ENCODE results near the gene PTPN13. TPM values are rescaled to one million over a fixed set of nuclear protein-coding genes. Genes with fewer than 3 reads are reported as not detected.

PTPN13 gene
- total RNA-seq, 1 donor from 2014 or later: 69.9 TPM

- H3K27ac ChIP-seq: no peak overlapping the region
- intact Hi-C loops (cut with DNase I): no loop called here
- no peaks in the 10 kb centered on the region for H3K9me3 ChIP-seq
- DNase-seq (no peak), ATAC-seq (no peak)
- no peak for TF ChIP-seq CTCF (IDR thresholded peaks at IDR 0.05)
- no peaks in the 10 kb centered on the region for H3K4me1 ChIP-seq
- no peaks in the 10 kb centered on the region for H3K27me3 ChIP-seq
- peaks cover 22% of the 10 kb centered on the region for H3K36me3 ChIP-seq
- no peak overlapping the region for H3K4me3 ChIP-seq
Observed at GRCh38 chr4:86749121-86749520, 155.0 kb downstream of the PTPN13 start.

- DNase-seq: no peak
- intact Hi-C loops (cut with DNase I): no loop called here
- H3K9me3 ChIP-seq: no peaks in the 10 kb centered on the region
- H3K27ac ChIP-seq: no peak overlapping the region
- no peaks in the 10 kb centered on the region for H3K4me1 ChIP-seq
- peaks cover 25% of the 10 kb centered on the region for H3K36me3 ChIP-seq
- TF ChIP-seq CTCF (IDR thresholded peaks at IDR 0.05): no peak
- H3K4me3 ChIP-seq: no peak overlapping the region
- no peaks in the 10 kb centered on the region for H3K27me3 ChIP-seq
- no peak for ATAC-seq
Observed at GRCh38 chr4:86755388-86755787, 161.3 kb downstream of the PTPN13 start.

DNA sequence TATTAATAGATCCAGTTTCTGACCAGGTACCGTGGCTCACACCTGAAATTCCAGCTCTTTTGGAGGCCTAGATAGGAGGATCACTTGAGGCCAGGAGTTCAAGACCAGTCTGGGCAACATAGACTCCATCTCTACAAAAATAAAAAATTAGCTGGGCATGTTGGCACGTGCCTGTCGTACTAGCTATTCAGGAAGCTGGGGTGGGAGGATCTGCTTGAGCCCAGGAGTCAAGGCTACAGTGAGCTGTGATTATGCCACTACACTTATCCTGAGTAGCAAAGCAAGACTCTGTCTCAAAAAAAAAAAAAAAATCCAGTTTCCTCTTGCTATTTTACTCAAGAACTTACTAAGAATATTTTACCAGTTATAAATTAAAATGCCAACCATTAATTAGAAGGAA, 163.4 kb downstream of the PTPN13 start:
- intact Hi-C loops (cut with DNase I): no loop called here
- no peak for DNase-seq

GRCh38 chr4:86759298-86759697, 165.2 kb downstream of the PTPN13 start:
- H3K36me3 ChIP-seq: peaks cover 25% of the 10 kb centered on the region
- no peak overlapping the region for H3K27ac ChIP-seq
- DNase-seq: no peak
- H3K9me3 ChIP-seq: no peaks in the 10 kb centered on the region
- intact Hi-C loops (cut with DNase I): no loop called here
- ATAC-seq: no peak
- TF ChIP-seq CTCF (IDR thresholded peaks at IDR 0.05): no peak
- no peak overlapping the region for H3K4me3 ChIP-seq
- no peaks in the 10 kb centered on the region for H3K4me1 ChIP-seq
- H3K27me3 ChIP-seq: no peaks in the 10 kb centered on the region

More for the DNA sequence above, 163.4 kb downstream of the PTPN13 start:
- ATAC-seq: no peak
- H3K4me1 ChIP-seq: no peaks in the 10 kb centered on the region
- H3K9me3 ChIP-seq: no peaks in the 10 kb centered on the region
- peaks cover 19% of the 10 kb centered on the region for H3K36me3 ChIP-seq
- H3K27me3 ChIP-seq: no peaks in the 10 kb centered on the region
- H3K27ac ChIP-seq: no peak overlapping the region
- no peak for TF ChIP-seq CTCF (IDR thresholded peaks at IDR 0.05)
- H3K4me3 ChIP-seq: no peak overlapping the region

DNA sequence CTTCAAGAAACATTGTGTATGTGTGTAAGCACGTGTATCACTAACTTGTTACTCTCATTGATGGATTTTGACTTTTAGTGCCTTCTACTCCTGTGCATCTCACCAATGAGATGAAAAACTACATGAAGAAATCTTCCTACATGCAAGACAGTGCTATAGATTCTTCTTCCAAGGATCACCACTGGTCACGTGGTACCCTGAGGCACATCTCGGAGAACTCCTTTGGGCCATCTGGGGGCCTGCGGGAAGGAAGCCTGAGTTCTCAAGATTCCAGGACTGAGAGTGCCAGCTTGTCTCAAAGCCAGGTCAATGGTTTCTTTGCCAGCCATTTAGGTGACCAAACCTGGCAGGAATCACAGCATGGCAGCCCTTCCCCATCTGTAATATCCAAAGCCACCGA, 168.5 kb downstream of the PTPN13 start:
- no peaks in the 10 kb centered on the region for H3K27me3 ChIP-seq
- H3K9me3 ChIP-seq: no peaks in the 10 kb centered on the region
- intact Hi-C loops (cut with DNase I): no loop called here
- peaks cover 49% of the 10 kb centered on the region for H3K36me3 ChIP-seq
- H3K4me3 ChIP-seq: no peak overlapping the region
- no peaks in the 10 kb centered on the region for H3K4me1 ChIP-seq
- ATAC-seq (no peak), DNase-seq (no peak)
- no peak overlapping the region for H3K27ac ChIP-seq
- no peak for TF ChIP-seq CTCF (IDR thresholded peaks at IDR 0.05)

GRCh38 chr4:86769794-86770193, 175.7 kb downstream of the PTPN13 start:
- H3K4me1 ChIP-seq: no peaks in the 10 kb centered on the region
- ATAC-seq (no peak), DNase-seq (no peak)
- no peaks in the 10 kb centered on the region for H3K9me3 ChIP-seq
- no peak overlapping the region for H3K4me3 ChIP-seq
- H3K27ac ChIP-seq: no peak overlapping the region
- intact Hi-C loops (cut with DNase I): no loop called here
- H3K36me3 ChIP-seq: peaks cover 62% of the 10 kb centered on the region
- H3K27me3 ChIP-seq: no peaks in the 10 kb centered on the region
- no peak for TF ChIP-seq CTCF (IDR thresholded peaks at IDR 0.05)

Measured in upper lobe of right lung (tissue), 1 donor.